NCI-H1694 (cell line): ENCODE results near the gene APOA5.
"Not testable (repeated sequence)": the region's sequence is repeated elsewhere in the genome, so short reads cannot be mapped to it uniquely, and the experiment has no call there.

ENCODE experiments used
- DNase-seq: peaks from one replicate; lab custom pipeline; 2025; lab: John Stamatoyannopoulos, UW

APOA5 gene

DNA sequence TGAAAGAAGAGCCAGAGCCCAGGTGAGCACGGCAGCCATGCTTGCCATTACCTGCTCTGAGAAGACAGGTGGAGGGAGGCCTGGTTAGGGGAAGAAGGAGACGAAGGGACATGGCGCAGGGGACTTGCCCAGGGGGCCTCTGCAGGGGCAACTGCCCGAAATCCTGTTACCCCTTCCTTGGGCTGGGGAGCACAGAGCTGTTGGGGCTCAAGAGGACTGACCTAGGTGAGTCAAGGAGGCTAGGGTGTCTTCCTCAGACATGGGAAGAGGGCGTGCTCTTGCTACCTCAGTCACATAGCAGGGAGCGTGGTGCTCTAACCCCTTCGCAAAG lies at the start of gene APOA5:
Gene APOA5, minus strand, starts transcription at position 67 of the 331 bp plus-strand sequence. Its CDS starts 19 bp downstream, at position 48.
- DNase-seq = no peak

- no peak for DNase-seq
Measured at GRCh38 chr11:116840746-116841296, 49.1 kb upstream of the APOA5 start.

DNA sequence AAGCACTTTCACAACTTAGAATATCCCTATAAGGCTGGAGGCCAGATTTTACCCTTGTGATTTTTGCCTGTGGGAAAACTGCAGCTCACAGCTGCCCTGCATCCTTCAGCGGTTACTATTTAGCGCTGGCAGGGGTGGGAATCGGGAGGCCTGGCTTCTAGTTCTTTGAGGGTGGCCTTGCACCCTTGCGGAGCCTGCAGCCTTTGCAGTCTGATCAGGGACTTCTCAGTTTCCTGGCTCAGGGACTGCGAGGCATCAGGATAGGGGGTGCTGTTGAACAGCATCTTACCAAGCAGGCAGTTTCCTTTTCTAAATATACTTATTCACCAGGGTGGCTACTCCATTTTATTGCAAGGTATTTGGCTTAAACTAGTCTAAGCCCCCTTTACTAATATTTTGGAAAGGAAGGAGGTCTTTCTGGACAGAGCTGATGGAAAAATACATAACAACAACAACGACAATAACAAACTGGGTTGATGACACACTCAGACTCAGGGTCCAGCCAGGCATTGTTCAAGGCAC lies 48.6 kb upstream of the APOA5 start:
- DNase-seq = no peak

GRCh38 chr11:116838321-116839084 lies 46.8 kb upstream of the APOA5 start:
- DNase-seq = no peak

DNA sequence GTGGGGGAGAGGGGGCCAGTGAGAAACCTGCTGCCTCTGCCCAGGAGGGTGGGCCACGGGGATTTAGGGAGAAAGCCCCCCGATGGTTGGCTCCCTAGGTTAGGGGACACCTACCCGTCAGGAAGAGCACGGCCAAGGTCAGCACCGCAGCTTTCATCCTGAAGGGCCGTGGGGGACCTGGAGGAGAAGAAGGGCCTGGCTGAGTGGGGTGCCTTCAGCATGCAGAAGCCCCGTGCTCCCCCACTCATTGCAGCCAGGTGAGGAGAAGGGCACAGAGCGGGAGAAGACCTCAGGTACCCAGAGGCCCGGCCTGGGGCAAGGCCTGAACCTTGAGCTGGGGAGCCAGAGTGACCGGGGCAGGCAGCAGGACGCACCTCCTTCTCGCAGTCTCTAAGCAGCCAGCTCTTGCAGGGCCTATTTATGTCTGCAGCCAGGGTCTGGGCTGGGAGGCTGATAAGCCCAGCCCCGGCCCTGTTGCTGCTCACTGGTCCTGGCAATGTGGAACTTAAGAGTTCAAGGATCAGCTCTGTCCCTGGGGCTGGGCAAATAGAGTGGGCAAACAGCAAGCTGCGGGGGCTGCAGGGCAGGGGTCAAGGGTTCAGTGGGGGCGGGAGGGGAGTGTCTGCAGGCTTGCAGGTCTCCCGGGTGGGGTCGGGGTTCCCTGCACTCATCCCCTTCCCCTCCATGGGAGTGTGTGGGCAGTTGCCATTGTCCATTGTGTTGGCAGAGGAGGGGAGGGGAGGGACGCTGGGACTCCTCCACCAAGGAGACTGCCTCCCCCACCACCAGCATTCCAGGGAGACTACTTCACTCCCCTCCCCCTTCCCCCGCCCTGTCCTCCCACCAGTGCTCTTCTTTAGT lies 45.8 kb upstream of the APOA5 start, which contains the start of gene APOA1:
Gene APOA1, minus strand, starts transcription at position 392 of the 861 bp plus-strand sequence. Its CDS starts 235 bp downstream, at position 157.
- no peak for DNase-seq

GRCh38 chr11:116836632-116836991 lies 44.9 kb upstream of the APOA5 start:
- no peak for DNase-seq

DNA sequence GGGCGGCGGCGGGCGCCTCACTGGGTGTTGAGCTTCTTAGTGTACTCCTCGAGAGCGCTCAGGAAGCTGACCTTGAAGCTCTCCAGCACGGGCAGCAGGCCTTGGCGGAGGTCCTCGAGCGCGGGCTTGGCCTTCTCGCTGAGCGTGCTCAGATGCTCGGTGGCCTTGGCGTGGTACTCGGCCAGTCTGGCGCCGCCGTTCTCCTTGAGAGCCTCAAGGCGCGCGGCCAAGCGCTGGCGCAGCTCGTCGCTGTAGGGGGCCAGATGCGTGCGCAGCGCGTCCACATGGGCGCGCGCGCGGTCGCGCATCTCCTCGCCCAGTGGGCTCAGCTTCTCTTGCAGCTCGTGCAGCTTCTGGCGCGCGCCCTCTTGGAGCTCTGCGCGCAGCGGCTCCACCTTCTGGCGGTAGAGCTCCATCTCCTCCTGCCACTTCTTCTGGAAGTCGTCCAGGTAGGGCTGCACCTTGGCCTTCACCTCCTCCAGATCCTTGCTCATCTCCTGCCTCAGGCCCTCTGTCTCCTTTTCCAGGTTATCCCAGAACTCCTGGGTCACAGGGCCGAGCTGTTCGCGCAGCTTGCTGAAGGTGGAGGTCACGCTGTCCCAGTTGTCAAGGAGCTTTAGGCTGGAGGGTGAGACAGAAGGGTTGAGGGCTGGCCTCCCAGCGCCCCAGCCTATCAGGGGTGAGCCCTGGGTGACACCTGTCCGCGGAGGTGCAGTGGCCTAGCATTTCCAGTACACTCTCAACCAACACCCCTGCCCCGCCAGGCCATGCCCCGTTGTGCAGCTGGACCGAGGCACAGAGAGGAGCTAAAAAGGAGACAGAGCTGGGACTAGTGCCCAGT lies 44.3 kb upstream of the APOA5 start:
- peak; percentile 13 for DNase-seq

- no peak for DNase-seq
Measured at GRCh38 chr11:116835042-116835772, 43.5 kb upstream of the APOA5 start.

- not testable (repeated sequence) for DNase-seq
Measured at GRCh38 chr11:116834535-116835041, 42.9 kb upstream of the APOA5 start.

DNA sequence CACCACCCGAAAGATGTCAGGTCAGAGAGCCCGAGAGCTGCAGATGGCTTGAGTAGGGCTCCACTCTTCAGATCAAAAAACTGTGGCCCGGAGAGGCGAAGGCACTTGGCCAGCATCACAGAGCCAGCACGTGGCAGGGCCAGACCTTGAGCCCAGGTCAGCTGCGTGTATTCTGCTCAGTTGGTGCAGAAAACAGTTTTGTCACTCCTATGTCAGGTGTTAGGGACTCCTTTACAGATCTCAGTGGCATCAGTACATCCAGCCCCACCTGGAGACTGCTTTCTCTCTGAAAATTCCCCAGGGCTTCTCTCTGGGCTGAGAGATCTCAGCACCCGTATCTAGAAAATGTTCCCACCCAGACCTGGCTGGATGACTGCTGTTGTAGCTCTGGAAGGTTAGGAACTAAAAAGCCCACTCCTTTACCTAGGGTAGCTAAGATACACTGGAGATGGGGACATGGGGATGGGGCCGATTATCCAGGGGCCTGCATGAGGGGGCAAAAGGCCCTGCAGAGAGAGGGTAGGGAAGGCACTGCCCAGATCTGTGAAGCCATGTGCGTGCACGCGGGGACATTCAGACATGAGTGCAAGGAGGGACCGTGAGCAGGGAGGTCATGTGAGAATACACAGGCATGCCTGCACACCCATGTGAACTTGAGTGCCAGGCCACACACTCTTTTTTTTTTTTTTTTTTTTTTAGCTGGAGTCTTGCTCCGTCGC lies 42.3 kb upstream of the APOA5 start:
- no peak for DNase-seq

GRCh38 chr11:116833491-116833815 lies 41.8 kb upstream of the APOA5 start:
- DNase-seq = no peak

GRCh38 chr11:116832350-116833290 lies 40.9 kb upstream of the APOA5 start:
- no peak for DNase-seq

DNA sequence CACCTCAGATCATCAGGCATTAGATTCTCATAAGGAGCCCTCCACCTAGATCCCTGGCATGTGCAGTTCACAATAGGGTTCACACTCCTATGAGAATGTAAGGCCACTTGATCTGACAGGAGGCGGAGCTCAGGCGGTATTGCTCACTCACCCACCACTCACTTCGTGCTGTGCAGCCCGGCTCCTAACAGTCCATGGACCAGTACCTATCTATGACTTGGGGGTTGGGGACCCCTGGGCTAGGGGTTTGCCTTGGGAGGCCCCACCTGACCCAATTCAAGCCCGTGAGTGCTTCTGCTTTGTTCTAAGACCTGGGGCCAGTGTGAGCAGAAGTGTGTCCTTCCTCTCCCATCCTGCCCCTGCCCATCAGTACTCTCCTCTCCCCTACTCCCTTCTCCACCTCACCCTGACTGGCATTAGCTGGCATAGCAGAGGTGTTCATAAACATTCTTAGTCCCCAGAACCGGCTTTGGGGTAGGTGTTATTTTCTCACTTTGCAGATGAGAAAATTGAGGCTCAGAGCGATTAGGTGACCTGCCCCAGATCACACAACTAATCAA lies 40.2 kb upstream of the APOA5 start:
- DNase-seq = no peak

- DNase-seq = no peak
Measured at GRCh38 chr11:116830184-116830912, 38.7 kb upstream of the APOA5 start.

GRCh38 chr11:116829525-116830183 lies 38.0 kb upstream of the APOA5 start, which contains the start of gene APOC3:
Gene APOC3, plus strand, starts transcription at chr11:116829907. Its CDS starts 676 bp downstream, at chr11:116830583.
- DNase-seq = no peak

DNA sequence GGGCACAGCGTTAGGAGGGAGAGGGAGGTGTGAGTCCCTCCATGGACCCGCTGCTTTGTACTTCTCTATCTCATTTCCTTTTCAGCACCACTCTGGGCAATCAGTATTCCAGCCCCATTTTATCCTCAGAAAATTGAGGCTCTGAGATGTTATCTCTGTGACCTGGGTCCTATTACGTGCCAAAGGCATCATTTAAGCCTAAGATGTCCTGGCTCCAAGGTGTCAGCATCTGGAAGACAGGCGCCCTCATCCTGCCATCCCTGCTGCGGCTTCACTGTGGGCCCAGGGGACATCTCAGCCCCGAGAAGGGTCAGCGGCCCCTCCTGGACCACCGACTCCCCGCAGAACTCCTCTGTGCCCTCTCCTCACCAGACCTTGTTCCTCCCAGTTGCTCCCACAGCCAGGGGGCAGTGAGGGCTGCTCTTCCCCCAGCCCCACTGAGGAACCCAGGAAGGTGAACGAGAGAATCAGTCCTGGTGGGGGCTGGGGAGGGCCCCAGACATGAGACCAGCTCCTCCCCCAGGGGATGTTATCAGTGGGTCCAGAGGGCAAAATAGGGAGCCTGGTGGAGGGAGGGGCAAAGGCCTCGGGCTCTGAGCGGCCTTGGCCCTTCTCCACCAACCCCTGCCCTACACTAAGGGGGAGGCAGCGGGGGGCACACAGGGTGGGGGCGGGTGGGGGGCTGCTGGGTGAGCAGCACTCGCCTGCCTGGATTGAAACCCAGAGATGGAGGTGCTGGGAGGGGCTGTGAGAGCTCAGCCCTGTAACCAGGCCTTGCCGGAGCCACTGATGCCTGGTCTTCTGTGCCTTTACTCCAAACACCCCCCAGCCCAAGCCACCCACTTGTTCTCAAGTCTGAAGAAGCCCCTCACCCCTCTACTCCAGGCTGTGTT lies 37.2 kb upstream of the APOA5 start:
- no peak for DNase-seq
